K562 (cell line): ENCODE measurements around the gene COMP. TPM values are rescaled to one million over a fixed set of nuclear protein-coding genes. Genes with fewer than 3 reads are reported as not detected.
A peak's percentile ranks its signal among the peaks of the same experiment; 100 is the strongest.

Experiments used
- ATAC-seq: fragments of 200-7000 bp; cut with Tn5 transposase; 3 replicates; pipeline ENCODE4 v1.9.1; 2020; ENCODE audit warnings: moderate library complexity
- BruUV-seq: library from RNA; stranded (reverse); fragments of 400-500 nt; replicated peaks from 2 replicates; lab custom pipeline; 2021; lab: Mats Ljungman, UMichigan
- CTCF ChIA-PET: fragments of 300-600 bp; formaldehyde crosslinking; extraction: SDS; loops from one replicate; lab custom pipeline; 2021; ENCODE audit warnings: low intra/inter-chr PET ratio; lab: Yijun Ruan, JAX
- POLR2A ChIA-PET: fragments of 300-600, 350-650 bp; sonication (Branson Sonifier 250); formaldehyde crosslinking; extraction: SDS; loops from one replicate; lab custom pipeline; 2021; ENCODE audit warnings: antibody characterized with exemption, inconsistent platforms; lab: Yijun Ruan, JAX
- DNase-seq, 4 experiments: peaks; one replicate each; pipeline versions ENCODE4 v3.0.0 to v3.0.0-alpha.2; 2011 to 2018; ENCODE audit warnings: low spot score in 3 of 4, mixed read lengths in 3 of 4; ENCODE audit errors: extremely low read depth in 1 of 4
- FAIRE-seq: peaks from 2 replicates; lab custom pipeline; 2011; peaks lifted over from hg19 to GRCh38; lab: Jason Lieb, UNC
- H2AFZ ChIP-seq: 2 replicates; pipeline ENCODE4 v1.6.0; 2011; ENCODE audit warnings: low read depth, low read length, control low read depth, inconsistent platforms
- H3K27ac ChIP-seq: fragments of 200-600 bp; 3 replicates; pipeline ENCODE4 v1.8.0; 2011; ENCODE audit warnings: low read depth, mild to moderate bottlenecking, control low read depth, inconsistent platforms, low read length, moderate library complexity, mixed read lengths; ENCODE audit errors: extremely low read depth
- H3K27me3 ChIP-seq, 2 experiments: fragments of 300-600 bp in 1 of 2; 2 replicates in 1 of 2; 3 replicates in 1 of 2; pipeline versions ENCODE4 v1.6.0 to v1.8.0; 2011; ENCODE audit warnings: inconsistent platforms in 2 of 2, low read length in 2 of 2, mild to moderate bottlenecking in 1 of 2, mixed read lengths in 1 of 2, moderate library complexity in 1 of 2; ENCODE audit not compliant: control insufficient read depth in 2 of 2, insufficient read depth in 2 of 2
- H3K36me3 ChIP-seq: fragments of 300-600 bp; 3 replicates; pipeline ENCODE4 v1.8.0; 2011; ENCODE audit warnings: mild to moderate bottlenecking, low read length, inconsistent platforms; ENCODE audit not compliant: control insufficient read depth, insufficient read depth
- H3K4me1 ChIP-seq, 2 experiments: fragments of 200-600 bp in 1 of 2; replicated peaks in 1 of 2; 2 replicates in 1 of 2; 3 replicates in 1 of 2; pipeline versions ENCODE4 v1.5.1 to v1.8.0; 2011; ENCODE audit warnings: inconsistent platforms in 2 of 2, low read length in 2 of 2, mild to moderate bottlenecking in 1 of 2, mixed read lengths in 1 of 2, moderate library complexity in 1 of 2; ENCODE audit not compliant: control insufficient read depth in 2 of 2, insufficient read depth in 2 of 2
- H3K4me2 ChIP-seq: 2 replicates; pipeline ENCODE4 v1.6.1; 2011; ENCODE audit warnings: low read length, control low read depth, inconsistent platforms, mixed read lengths; ENCODE audit not compliant: insufficient read depth
- H3K4me3 ChIP-seq: fragments of 200-600 bp; sonication (generic), shearing (Covaris generic); 2 replicates; pipeline ENCODE4 v1.5.1; 2016; ENCODE audit warnings: control low read depth, inconsistent platforms
- H3K79me2 ChIP-seq: fragments of 200-600 bp; 3 replicates; pipeline ENCODE4 v1.8.0; 2011; ENCODE audit warnings: low read length, inconsistent platforms; ENCODE audit not compliant: control insufficient read depth, insufficient read depth
- H3K9ac ChIP-seq, 2 experiments: 2 replicates each; pipeline versions ENCODE4 v1.6.0 to v1.6.1; 2011; ENCODE audit warnings: low read depth in 2 of 2, low read length in 2 of 2, control low read depth in 1 of 2, inconsistent platforms in 1 of 2, mild to moderate bottlenecking in 1 of 2, mixed read lengths in 1 of 2; ENCODE audit not compliant: insufficient read depth in 1 of 2
- H3K9me1 ChIP-seq: one replicate; pipeline ENCODE4 v1.6.0; 2011; ENCODE audit warnings: inconsistent platforms, mild to moderate bottlenecking, low read length, moderate library complexity; ENCODE audit not compliant: control insufficient read depth, insufficient read depth
- H3K9me3 ChIP-seq: replicated peaks from 2 replicates; pipeline ENCODE4 v1.5.1; 2011; ENCODE audit warnings: low read depth, low read length, inconsistent platforms; ENCODE audit not compliant: control insufficient read depth, insufficient read depth
- H4K20me1 ChIP-seq: replicated peaks from 2 replicates; pipeline ENCODE4 v1.6.1; 2011; ENCODE audit warnings: low read length, inconsistent platforms, mixed read lengths; ENCODE audit not compliant: control insufficient read depth, insufficient read depth
- BHLHE40 ChIP-seq: IDR thresholded peaks from 2 replicates; pipeline ENCODE4 v1.6.1; 2011; ENCODE audit warnings: low read length, improper control_type of control experiment
- EZH2 ChIP-seq: IDR thresholded peaks from 2 replicates; pipeline ENCODE4 v1.6.1; 2012; ENCODE audit warnings: low read depth, mild to moderate bottlenecking, inconsistent platforms, low read length, borderline replicate concordance
- MLX ChIP-seq, 2 experiments: fragments of 450-650 bp in 1 of 2; sonication (generic) in 1 of 2; formaldehyde crosslinking; conservative IDR thresholded peaks; 2 replicates each; pipeline versions ENCODE4 v1.4.0 to v1.8.1; 2020 to 2022; ENCODE audit warnings: mild to moderate bottlenecking in 1 of 2, missing genetic modification reagents in 1 of 2
- POLR2G ChIP-seq: fragments of 200-400 bp; formaldehyde crosslinking; IDR thresholded peaks from 2 replicates; pipeline ENCODE4 v1.6.1; 2017; ENCODE audit warnings: low read depth, mild to moderate bottlenecking, antibody characterized with exemption, low read length, moderate library complexity
- RBFOX2 ChIP-seq: fragments of 200-400 bp; formaldehyde crosslinking; IDR thresholded peaks from 2 replicates; pipeline ENCODE4 v1.6.1; 2017; ENCODE audit warnings: low read depth, mild to moderate bottlenecking, low read length, moderate library complexity
- ZBTB9 ChIP-seq: fragments of 450-650 bp; formaldehyde crosslinking; IDR thresholded peaks from 2 replicates; pipeline ENCODE4 v1.4.0; 2020; ENCODE audit warnings: mild to moderate bottlenecking, moderate library complexity
- ZC3H4 ChIP-seq: sonication (generic); formaldehyde crosslinking; IDR thresholded peaks from 2 replicates; pipeline ENCODE4 v1.9.0; 2021; ENCODE audit warnings: missing genetic modification reagents, borderline replicate concordance
- ZFP30 ChIP-seq: fragments of 250-450 bp; sonication (Bioruptor Pico); IDR thresholded peaks from 2 replicates; pipeline ENCODE4 v1.8.0; 2022; ENCODE audit warnings: moderate library complexity, mild to moderate bottlenecking, inconsistent platforms, borderline replicate concordance
- ZFP91 ChIP-seq: sonication (generic); formaldehyde crosslinking; IDR thresholded peaks from 2 replicates; pipeline ENCODE4 v1.8.0; 2022; ENCODE audit warnings: mild to moderate bottlenecking, missing genetic modification reagents
- whole genome bisulfite sequencing: fragments of 100-300 bp; shearing (Covaris generic); methylation state at CpG from one replicate; pipeline ENCODE4 v1.1.6; 2016; ENCODE audit warnings: low coverage, mixed read lengths; ENCODE audit not compliant: insufficient coverage; ENCODE audit errors: missing lambda C conversion rate; 5-methylcytosine and 5-hydroxymethylcytosine counted together
- in situ Hi-C: fragments of 300-500 bp; cut with MboI; formaldehyde crosslinking; loops from 4 replicates; pipeline ENCODE4 v1.15.0; 2018; ENCODE audit warnings: inconsistent platforms, mixed read lengths
- intact Hi-C: fragments of 100-400 bp; cut with micrococcal nuclease; formaldehyde crosslinking; loops from 2 replicates; pipeline ENCODE4 v1.14.2; 2022
- polyA plus RNA-seq, 8 experiments: library from polyadenylated mRNA; depleted of rRNA in 4 of 8; stranded (reverse) in 5 of 8; unstranded in 3 of 8; fragments of >200 nt; fragmentation: Nextera tagmentation in 2 of 8; fragmentation: Illumina TruSeq in 1 of 8; extraction: Ambion mirVana in 2 of 8; extraction: Trizol in 1 of 8; gene quantifications; 2 replicates each; pipeline versions ENCODE4 v1.2.1 to v1.2.3, GENCODE V29; 2011 to 2014; ENCODE audit warnings: inconsistent platforms in 1 of 8, missing spikeins in 1 of 8
- total RNA-seq, 7 experiments: library from RNA; depleted of rRNA in 6 of 7; stranded (reverse); fragments of >200 nt in 6 of 7; fragmentation: Illumina TruSeq in 2 of 7; extraction: Trizol in 2 of 7; gene quantifications; 2 replicates each; pipeline versions ENCODE4 v1.2.1 to v1.2.3, GENCODE V29; 2011 to 2021; ENCODE audit warnings: low replicate concordance in 1 of 7

Gene COMP
- total and polyA plus RNA-seq, 9 of the 15 experiments (the other 6 are each of a cell fraction or from before 2014, with no cell fraction given): 0.07 TPM; not detected in 8

- Histone ChIP-seq H4K20me1 (peaks cover 76% of the 10 kb centered on the region), H3K4me1 (peaks cover 12 to 30% of the 10 kb centered on the region in 2 experiments), H3K9me1 (peaks cover 17% of the 10 kb centered on the region), H3K36me3 (peaks cover 77% of the 10 kb centered on the region), H3K4me3 (no peak overlapping the region), H3K79me2 (peaks cover 98% of the 10 kb centered on the region), H3K9ac (peak overlapping the region in 1 of 2 experiments; percentile 79; a peak in 2 of 4 replicates), H3K27me3 (no peaks in the 10 kb centered on the region), H3K27ac (no peak overlapping the region), H3K9me3 (no peaks in the 10 kb centered on the region), H2AFZ (no peak overlapping the region), H3K4me2 (no peak overlapping the region)
- no peak for DNase-seq
- TF ChIP-seq EZH2 (no peak), ZFP91 (CRISPR knock-in tag) (no peak), ZC3H4 (CRISPR knock-in tag) (no peak), POLR2G (peak; percentile 57), ZBTB9 (CRISPR knock-in tag) (no peak), BHLHE40 (peak; percentile 63), ZFP30 (CRISPR knock-in tag) (no peak), MLX (CRISPR knock-in tag; conservative IDR thresholded peaks at IDR 0.05) (no peak), RBFOX2 (peak; percentile 35; the same call in 1 of the 2 replicates)
- peak; percentile 13 for ATAC-seq
- no TSS peak for BruUV-seq
- in situ Hi-C loops (no loop called here), intact Hi-C loops (loop anchor here (10.0 kb wide), 1 partner anchor 245 kb away; no protein-coding TSS in a partner anchor)
- no peak for FAIRE-seq
- CTCF ChIA-PET: no interaction called here
- 80% methylated on average over 10 of the region's 15 CpGs for WGBS
- POLR2A ChIA-PET: interaction anchor here (0.6 to 2.8 kb wide), 9 partner anchors 8 to 106 kb away, joined by 3 to 34 read pairs (median 4); partner anchors contain the start of gene UPF1
These were observed 48.6 kb upstream of the COMP start for GRCh38 chr19:18839465-18840287.
